Left ventricle myocardium superior (tissue), 1 donor: ENCODE results near the gene HGF. TPM values are rescaled to one million over a fixed set of nuclear protein-coding genes. Genes with fewer than 3 reads are reported as not detected.

Experiments used
- ATAC-seq: fragments of 200-7000 bp; cut with Tn5 transposase; one replicate; pipeline ENCODE4 v1.9.1; 2020; ENCODE audit warnings: mild to moderate bottlenecking, moderate library complexity
- DNase-seq: peaks from one replicate; pipeline ENCODE4 v3.0.0-alpha.2; 2020
- intact Hi-C: fragments of 100-400 bp; cut with micrococcal nuclease; formaldehyde crosslinking; loops from one replicate; pipeline ENCODE4 v1.11.0; 2022
- total RNA-seq: library from RNA; stranded (reverse); fragmentation: NEBNext Ultra II Directional; extraction: Animal tissue kit (Norgen Biotek cat#: 25700); gene quantifications from one replicate; pipeline ENCODE4 v1.2.1, GENCODE V29; 2021
- donor health status: DM: no; HTN: yes; CAD: no; lungs with severe emphysema.

The HGF gene
- total RNA-seq, 1 donor from 2014 or later = 2.4 TPM

- DNase-seq (no peak), ATAC-seq (no peak)
- intact Hi-C loops = no loop called here
These were observed 7.8 kb upstream of the HGF start for GRCh38 chr7:81777697-81778096.

- intact Hi-C loops = no loop called here
- no peak for ATAC-seq
- no peak for DNase-seq
These were observed 7.2 kb upstream of the HGF start for GRCh38 chr7:81776948-81777630.

GRCh38 chr7:81776161-81776560 is 6.3 kb upstream of the HGF start:
- ATAC-seq = no peak
- intact Hi-C loops = no loop called here
- no peak for DNase-seq

GRCh38 chr7:81775560-81775959 is 5.7 kb upstream of the HGF start:
- intact Hi-C loops = no loop called here
- no peak for ATAC-seq
- DNase-seq = no peak

- intact Hi-C loops = no loop called here
- no peak for DNase-seq
- no peak for ATAC-seq
These were observed 4.7 kb upstream of the HGF start for GRCh38 chr7:81774551-81774950.

GRCh38 chr7:81770728-81771223 is 929 bp upstream of the HGF start:
- no peak for DNase-seq
- intact Hi-C loops = no loop called here
- ATAC-seq = no peak

GRCh38 chr7:81768951-81769778 is 682 bp downstream of the HGF start:
- no peak for DNase-seq
- intact Hi-C loops = no loop called here
- ATAC-seq = peak; percentile 53

- DNase-seq (peak; percentile 18), ATAC-seq (peak; percentile 30)
- intact Hi-C loops = no loop called here
These were observed 1.9 kb downstream of the HGF start for GRCh38 chr7:81767926-81768325.

GRCh38 chr7:81761821-81762220 is 8.0 kb downstream of the HGF start:
- ATAC-seq (no peak), DNase-seq (no peak)
- intact Hi-C loops = no loop called here

- no peak for ATAC-seq
- intact Hi-C loops = no loop called here
- no peak for DNase-seq
These were observed 8.8 kb downstream of the HGF start for GRCh38 chr7:81761031-81761430.

GRCh38 chr7:81754918-81755696 is 14.7 kb downstream of the HGF start:
- no peak for DNase-seq
- no peak for ATAC-seq
- intact Hi-C loops = no loop called here

- DNase-seq = no peak
- intact Hi-C loops = no loop called here
- ATAC-seq = no peak
These were observed 16.5 kb downstream of the HGF start for GRCh38 chr7:81753392-81753791.

- ATAC-seq = no peak
- intact Hi-C loops = no loop called here
- DNase-seq = no peak
These were observed 17.5 kb downstream of the HGF start for GRCh38 chr7:81752318-81752714.

- no peak for ATAC-seq
- DNase-seq = no peak
- intact Hi-C loops = no loop called here
These were observed 18.1 kb downstream of the HGF start for GRCh38 chr7:81751619-81752317.

- no peak for ATAC-seq
- no peak for DNase-seq
These were observed 24.2 kb downstream of the HGF start for GRCh38 chr7:81745637-81746036.

GRCh38 chr7:81744389-81744788 is 25.5 kb downstream of the HGF start:
- no peak for DNase-seq
- intact Hi-C loops = no loop called here

More at GRCh38 chr7:81745637-81746036, 24.2 kb downstream of the HGF start:
- intact Hi-C loops = no loop called here

GRCh38 chr7:81743665-81744064 is 26.2 kb downstream of the HGF start:
- DNase-seq (no peak), ATAC-seq (no peak)
- intact Hi-C loops = no loop called here

More at GRCh38 chr7:81744389-81744788, 25.5 kb downstream of the HGF start:
- ATAC-seq = no peak

- DNase-seq = no peak
- ATAC-seq = no peak
- intact Hi-C loops = no loop called here
These were observed 26.6 kb downstream of the HGF start for GRCh38 chr7:81743201-81743600.

- DNase-seq (no peak), ATAC-seq (no peak)
- intact Hi-C loops = no loop called here
These were observed 29.4 kb downstream of the HGF start for GRCh38 chr7:81740403-81740802.
